OCI-LY1 (cell line): ENCODE data around the gene ING2.

ENCODE experiments used
- EZH2 ChIP-seq: fragments of 200-600 bp; sonication (generic), shearing (Covaris generic); IDR thresholded peaks from 2 replicates; pipeline ENCODE4 v1.8.0; 2017; ENCODE audit warnings: borderline replicate concordance, mixed run types, mild to moderate bottlenecking, antibody characterized with exemption, low read length, moderate library complexity, mixed read lengths
- TF ChIP-seq, protein P1 (sequence below): fragments of 200-600 bp; sonication (generic), shearing (Covaris generic); IDR thresholded peaks from 2 replicates; pipeline ENCODE4 v1.5.1; 2017; ENCODE audit warnings: mild to moderate bottlenecking, antibody characterized with exemption, low read length, moderate library complexity, mixed read lengths

DNA sequence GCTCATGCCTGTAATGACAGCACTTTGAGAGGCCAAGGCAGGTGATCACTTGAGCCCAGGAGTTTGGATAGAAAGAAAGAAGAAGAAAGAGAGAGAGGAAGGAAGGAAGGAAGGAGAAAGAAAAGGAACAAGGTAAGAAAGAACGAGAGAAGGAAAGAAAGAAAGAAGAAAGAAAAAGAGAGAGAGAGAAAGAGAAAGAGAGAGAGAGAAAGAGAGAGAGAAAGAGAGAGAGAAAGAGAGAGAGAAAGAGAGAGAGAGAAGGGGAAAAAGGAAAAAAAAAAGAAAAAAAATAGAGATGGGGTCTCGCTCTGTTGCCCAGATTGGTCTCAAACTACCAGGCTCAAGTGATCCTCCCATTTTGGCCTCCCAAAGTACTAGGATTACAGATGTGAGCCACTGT lies 22.5 kb downstream of the ING2 start:
- TF ChIP-seq, protein P1, sequence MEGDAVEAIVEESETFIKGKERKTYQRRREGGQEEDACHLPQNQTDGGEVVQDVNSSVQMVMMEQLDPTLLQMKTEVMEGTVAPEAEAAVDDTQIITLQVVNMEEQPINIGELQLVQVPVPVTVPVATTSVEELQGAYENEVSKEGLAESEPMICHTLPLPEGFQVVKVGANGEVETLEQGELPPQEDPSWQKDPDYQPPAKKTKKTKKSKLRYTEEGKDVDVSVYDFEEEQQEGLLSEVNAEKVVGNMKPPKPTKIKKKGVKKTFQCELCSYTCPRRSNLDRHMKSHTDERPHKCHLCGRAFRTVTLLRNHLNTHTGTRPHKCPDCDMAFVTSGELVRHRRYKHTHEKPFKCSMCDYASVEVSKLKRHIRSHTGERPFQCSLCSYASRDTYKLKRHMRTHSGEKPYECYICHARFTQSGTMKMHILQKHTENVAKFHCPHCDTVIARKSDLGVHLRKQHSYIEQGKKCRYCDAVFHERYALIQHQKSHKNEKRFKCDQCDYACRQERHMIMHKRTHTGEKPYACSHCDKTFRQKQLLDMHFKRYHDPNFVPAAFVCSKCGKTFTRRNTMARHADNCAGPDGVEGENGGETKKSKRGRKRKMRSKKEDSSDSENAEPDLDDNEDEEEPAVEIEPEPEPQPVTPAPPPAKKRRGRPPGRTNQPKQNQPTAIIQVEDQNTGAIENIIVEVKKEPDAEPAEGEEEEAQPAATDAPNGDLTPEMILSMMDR: no peak
- no peak for TF ChIP-seq EZH2
